Activated naive CD8-positive, alpha-beta T cell treated with anti-CD3 and anti-CD28 coated beads, Interleukin-2, amount 50 U/mL, for 16 hours (primary cell): ENCODE data around the gene MCL1.

Experiments
- DNase-seq: peaks from one replicate; pipeline ENCODE4 v3.0.0-alpha.2; 2020; ENCODE audit warnings: low read depth, low spot score

Gene MCL1

DNA sequence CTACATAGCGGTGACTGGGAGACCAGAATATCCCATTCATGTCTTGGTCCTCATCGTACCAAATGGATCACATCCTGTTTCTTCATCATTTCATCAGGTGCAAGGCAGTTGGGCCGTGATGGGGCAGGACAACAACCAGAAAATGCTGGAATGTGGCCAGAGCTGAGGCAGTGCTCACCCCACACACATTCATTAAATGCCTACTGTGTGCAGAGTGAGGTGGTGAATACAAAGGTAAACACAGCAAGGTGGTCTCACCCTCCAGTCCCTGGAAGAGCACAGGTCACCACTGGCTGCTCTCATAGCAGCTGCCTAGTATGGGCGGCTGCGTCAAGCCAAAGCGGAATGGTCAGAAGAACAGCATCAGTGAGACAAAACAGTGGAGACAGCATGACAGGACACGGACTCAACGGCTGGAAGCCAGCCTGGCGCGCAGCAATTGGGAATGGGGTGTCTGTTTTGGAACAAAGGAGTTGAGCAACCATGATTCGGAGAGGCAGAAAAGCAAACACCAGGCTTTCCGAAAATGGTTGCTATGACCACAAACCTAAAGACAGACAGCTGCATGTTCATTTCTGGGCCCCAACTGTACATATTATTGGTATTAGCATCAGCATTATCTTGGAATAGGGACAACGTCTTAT, 35.8 kb downstream of the MCL1 start:
- no peak for DNase-seq

DNA sequence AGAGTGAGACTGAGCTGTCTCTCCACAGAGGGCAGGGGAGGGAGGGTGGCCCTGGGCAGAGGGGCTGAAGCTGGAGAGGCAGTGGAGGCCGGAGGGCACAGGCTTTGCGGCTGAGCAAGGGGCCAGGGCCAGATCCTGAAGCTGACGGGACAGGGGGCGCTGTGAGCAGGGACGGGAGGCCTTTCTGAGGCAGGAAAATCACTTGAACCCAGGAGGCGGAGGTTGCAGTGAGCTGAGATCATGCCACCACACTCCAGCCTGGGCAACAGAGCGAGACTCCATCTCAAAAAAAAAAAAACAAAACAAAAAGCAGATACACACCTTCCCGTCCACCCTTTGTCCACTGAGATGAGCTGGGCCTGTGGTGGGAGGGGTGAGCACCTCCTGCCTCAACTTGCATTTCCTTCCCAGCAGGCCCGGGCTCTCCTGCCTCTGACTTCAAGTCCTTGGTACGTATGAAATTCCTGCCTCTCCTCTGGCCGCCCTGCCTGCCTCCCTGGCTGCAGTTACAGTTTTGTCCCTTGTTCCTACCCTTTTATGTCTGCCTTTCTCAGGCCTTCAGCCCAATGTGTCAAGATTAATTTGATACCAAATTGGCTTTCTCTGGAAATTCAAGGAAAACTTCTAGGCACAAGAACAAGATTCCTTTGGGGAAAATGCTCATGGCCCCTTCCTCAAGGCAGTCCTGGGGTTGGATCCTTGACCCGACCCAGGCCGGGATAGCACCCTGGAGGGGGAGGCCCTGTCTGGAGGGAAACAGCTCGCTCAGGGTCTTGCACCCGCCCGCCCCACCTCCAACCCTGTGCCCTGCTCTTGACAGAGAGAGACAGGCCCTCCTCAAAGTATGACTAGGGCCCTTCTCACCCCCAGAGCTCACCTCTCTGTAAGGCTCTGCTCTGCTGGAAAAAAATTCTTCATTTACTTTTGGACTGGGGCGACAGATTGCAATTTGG, 41.4 kb downstream of the MCL1 start:
- no peak for DNase-seq

DNA sequence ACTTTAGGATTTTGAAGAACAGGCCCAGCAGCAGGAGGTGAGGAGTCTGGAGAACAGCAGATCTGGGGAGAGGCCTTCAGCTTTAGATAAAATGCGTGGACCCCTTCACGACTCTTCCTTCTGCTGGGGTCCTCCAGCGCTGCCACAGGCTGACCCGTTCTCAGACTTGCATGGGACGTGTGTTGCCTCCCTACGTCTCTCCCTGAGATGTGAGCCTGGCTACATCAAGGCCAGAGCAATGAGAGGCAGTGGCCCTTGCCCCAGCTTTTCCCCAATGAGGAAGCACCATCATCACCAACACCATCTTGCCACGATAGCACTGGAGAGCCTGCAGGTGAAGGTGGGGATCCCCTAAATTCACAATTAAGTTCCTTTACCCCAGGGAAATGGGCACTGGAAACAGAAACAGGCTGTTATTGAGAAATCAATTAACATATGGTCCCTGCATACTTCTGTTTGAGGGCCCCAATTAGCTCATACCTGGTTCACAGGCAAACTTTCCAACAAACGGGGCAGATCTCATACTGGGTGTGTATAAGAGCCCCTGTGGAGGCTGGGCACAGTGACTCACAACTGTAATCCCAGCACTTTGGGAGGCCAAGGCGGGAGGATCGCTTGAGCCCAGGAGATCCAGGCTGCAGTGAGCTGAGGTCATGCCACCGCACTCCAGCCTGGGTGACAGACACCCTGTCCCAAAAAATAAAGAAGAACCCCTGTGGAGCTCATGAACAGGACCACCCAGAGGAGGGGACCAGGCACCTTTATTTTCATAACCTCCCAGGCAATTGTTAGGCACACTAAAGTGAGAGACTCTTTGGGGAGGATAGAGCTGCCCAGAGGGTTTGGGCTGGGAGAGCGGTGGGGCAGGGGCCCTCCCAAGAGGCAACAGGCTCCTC, 42.3 kb downstream of the MCL1 start:
- no peak for DNase-seq

DNA sequence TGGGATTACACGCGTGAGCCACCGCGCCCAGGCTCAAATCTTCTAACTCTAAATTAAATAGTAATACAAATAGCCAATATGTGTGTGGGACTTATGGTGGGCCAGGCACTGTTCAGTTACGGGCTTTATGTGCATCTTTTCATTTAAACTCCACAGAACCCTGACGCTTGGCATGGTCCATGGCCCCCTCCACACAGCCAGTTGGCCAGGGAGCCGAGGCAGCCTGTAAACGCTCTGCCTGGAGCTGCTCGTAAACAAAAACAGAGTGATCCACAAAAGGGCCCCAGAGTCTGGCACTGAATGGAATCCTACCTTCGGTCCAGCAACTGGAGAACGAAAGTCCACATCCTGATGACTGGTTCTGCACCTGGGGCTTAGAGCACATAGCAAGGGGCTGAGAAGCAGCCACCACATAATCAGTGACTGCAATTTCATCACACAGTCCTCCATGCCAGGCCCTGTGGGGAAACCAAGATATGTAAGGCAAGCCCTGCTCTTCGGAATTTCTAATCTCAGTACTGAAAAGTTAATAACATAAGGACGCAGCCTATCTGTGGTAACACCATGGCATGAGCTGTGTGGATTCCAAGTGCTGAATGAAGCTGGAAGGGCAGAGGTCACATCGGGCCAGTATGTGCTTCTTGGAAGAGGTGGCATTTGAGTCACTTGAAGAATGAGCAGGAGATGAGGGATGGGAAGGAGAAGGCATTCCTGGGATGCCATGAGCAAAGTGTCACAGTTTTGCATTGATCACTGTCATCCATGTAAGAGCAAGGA, 43.7 kb downstream of the MCL1 start:
- no peak for DNase-seq

DNA sequence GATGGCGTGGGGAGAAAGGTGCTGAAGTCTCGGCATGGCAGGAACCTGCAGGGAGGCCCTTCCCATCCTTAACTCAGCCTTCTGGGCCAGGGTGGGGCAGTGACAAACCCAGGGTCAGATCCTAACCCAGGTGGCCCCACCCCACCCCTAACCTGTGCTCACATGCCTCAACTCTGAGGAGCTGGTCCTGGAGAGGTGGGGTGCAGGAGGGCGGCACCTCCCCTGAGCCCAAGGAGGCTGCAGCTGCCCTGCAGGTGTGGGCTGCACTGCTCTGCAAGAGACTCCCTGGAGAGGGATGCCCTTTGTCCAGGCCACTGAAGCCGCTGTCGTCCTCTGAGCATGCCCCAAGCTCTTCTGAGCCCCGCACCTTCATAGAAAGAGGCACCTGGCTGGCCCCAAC, 45.4 kb downstream of the MCL1 start:
- DNase-seq, result no peak

DNA sequence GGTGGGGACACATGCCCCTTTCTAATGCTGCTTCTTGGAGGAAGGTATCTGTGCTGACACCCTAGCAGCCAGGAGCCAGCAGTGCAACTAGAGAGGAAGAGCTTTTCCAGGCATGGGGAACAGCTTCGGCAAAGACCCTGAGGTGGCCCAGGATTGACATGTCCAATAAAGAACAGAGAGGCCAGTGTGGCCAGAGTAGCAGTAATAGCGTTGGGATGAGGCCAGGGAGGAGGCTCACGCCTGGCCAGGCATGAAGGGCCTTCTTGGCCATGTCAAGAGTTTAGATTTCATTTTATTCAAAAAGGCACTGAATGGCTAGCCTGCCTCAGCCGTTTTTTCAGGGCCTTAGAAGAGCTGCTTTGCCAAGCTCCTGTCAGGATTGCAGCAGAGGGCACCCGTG, 46.5 kb downstream of the MCL1 start:
- DNase-seq, result no peak

DNA sequence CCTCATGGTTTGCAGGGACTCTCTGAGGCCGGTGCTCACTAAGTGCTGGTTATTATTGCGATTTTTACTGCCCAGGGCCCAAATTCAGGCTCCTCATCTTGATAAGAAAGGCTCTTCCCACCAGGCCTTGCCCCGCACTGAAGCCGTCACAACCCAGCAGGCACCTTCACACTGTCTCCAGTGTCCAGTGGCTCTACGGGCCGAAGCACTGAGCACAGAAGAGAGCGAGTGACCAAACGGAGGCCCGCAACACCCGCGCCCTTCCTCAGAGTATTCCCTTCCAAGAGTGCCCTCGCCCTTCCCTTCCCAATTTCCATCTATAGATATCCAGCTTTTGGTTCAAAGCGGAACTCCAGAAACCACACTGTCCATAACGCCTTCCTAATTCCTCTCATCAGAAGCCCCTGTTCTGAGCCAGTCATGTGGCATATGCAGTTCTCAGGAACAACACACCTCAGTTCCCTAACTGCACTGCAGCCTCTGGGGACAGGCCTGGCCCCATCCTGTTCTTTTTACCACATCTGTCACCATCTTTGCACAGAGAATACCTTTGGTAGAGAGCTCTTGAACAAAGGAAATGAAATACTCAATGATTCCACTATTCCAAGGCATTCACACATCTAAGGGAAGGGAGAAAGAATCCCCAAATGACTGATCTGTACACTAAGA, 48.8 kb downstream of the MCL1 start:
- DNase-seq, result no peak

DNA sequence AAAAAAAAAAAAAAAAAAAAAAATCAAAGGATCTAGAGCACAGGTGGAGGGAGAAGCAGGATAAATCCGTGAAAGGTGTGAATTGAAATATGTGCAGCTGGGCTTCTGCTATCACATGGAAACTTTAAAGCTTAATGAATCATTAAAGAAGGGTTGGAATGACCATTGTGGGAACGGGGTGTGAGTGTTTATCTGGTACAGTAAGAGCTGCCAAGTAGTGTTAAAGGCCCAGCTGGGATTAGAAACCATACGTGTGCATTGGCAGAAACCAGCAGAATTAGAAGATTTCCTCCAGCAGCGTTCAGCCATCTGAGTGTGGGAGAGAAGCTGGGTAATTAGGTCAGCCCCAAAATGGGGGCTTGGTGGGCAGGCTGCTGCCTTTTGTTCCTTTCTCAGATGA, 50.4 kb downstream of the MCL1 start:
- DNase-seq, result no peak

DNA sequence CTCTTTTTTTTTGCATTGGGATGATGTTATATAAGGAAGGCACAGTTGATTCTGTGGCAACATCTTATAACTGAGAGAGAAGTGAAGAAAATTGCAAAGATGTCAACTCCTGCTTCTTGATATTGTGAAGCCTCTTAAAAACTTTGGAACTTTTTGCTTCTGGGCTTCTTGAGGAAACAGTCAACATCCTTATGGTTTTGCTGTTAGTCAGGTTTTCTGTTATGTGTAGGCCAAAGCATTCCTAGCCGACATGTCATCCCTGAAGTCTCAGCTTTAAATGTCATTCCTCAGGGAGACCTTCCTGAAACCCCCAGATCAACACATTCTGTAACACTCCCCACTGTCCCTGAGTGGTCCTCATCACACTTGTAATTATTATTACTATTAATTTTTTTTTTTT, 51.2 kb downstream of the MCL1 start:
- DNase-seq, result no peak

DNA sequence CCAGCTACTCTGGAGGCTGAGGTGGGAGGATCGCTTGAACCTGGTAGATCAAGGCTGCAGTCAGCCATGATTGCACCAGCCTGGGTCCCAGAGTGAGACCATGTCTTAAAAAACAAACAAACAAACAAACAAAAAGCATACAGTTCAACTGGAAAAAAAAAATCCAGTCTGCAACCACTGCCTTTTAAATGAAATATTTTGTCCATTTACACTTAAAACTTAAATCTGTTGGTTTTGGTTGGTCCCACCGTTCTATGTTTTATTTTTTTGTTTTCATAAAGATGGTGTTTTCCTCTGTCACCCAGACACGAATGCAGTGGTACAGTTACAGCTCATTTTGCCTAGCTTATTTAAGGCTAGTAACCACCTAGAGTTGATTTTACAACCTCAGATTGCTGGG, 54.1 kb downstream of the MCL1 start:
- DNase-seq, result no peak
